Activated naive CD4-positive, alpha-beta T cell treated with anti-CD3 and anti-CD28 coated beads, Interleukin-2, amount 50 U/mL, for 24 hours (primary cell): Measurements from ENCODE around the gene C1orf116.

Source experiments
- H3K27ac Mint-ChIP-seq: one replicate; pipeline ENCODE4 v1.8.0; 2021; ENCODE audit warnings: mild to moderate bottlenecking, mixed read lengths
- H3K27me3 Mint-ChIP-seq: one replicate; pipeline ENCODE4 v1.8.0; 2021; ENCODE audit warnings: mixed read lengths
- H3K36me3 Mint-ChIP-seq: one replicate; pipeline ENCODE4 v1.8.0; 2021; ENCODE audit warnings: mixed read lengths
- H3K4me1 Mint-ChIP-seq: one replicate; pipeline ENCODE4 v1.8.0; 2021; ENCODE audit warnings: mixed read lengths
- H3K4me3 Mint-ChIP-seq: one replicate; pipeline ENCODE4 v1.8.0; 2021; ENCODE audit warnings: mild to moderate bottlenecking, mixed read lengths
- H3K9me3 Mint-ChIP-seq: one replicate; pipeline ENCODE4 v1.8.0; 2021; ENCODE audit warnings: mixed read lengths

C1orf116 gene

GRCh38 chr1:206978259-206978658 is 54.3 kb downstream of the C1orf116 start:
- H3K36me3 Mint-ChIP-seq: no peaks in the 10 kb centered on the region
- H3K9me3 Mint-ChIP-seq: no peaks in the 10 kb centered on the region
- no peaks in the 10 kb centered on the region for H3K4me1 Mint-ChIP-seq
- H3K27ac Mint-ChIP-seq: no peak overlapping the region
- no peaks in the 10 kb centered on the region for H3K27me3 Mint-ChIP-seq
- H3K4me3 Mint-ChIP-seq: no peak overlapping the region

GRCh38 chr1:206975306-206975705 is 57.2 kb downstream of the C1orf116 start:
- no peaks in the 10 kb centered on the region for H3K4me1 Mint-ChIP-seq
- H3K27ac Mint-ChIP-seq: no peak overlapping the region
- H3K36me3 Mint-ChIP-seq: no peaks in the 10 kb centered on the region
- H3K27me3 Mint-ChIP-seq: no peaks in the 10 kb centered on the region
- H3K4me3 Mint-ChIP-seq: no peak overlapping the region
- H3K9me3 Mint-ChIP-seq: no peaks in the 10 kb centered on the region

- H3K36me3 Mint-ChIP-seq: no peaks in the 10 kb centered on the region
- no peaks in the 10 kb centered on the region for H3K9me3 Mint-ChIP-seq
- H3K4me1 Mint-ChIP-seq: no peaks in the 10 kb centered on the region
- H3K4me3 Mint-ChIP-seq: no peak overlapping the region
- H3K27ac Mint-ChIP-seq: no peak overlapping the region
- no peaks in the 10 kb centered on the region for H3K27me3 Mint-ChIP-seq
Measured at GRCh38 chr1:206974140-206974539, 58.4 kb downstream of the C1orf116 start.

- peaks cover 13% of the 10 kb centered on the region for H3K4me1 Mint-ChIP-seq
- H3K36me3 Mint-ChIP-seq: no peaks in the 10 kb centered on the region
- no peaks in the 10 kb centered on the region for H3K27me3 Mint-ChIP-seq
- no peaks in the 10 kb centered on the region for H3K9me3 Mint-ChIP-seq
- H3K27ac Mint-ChIP-seq: no peak overlapping the region
- H3K4me3 Mint-ChIP-seq: no peak overlapping the region
Measured at GRCh38 chr1:206972728-206973127, 59.8 kb downstream of the C1orf116 start.

GRCh38 chr1:206971029-206971655 is 61.4 kb downstream of the C1orf116 start:
- no peaks in the 10 kb centered on the region for H3K9me3 Mint-ChIP-seq

GRCh38 chr1:206970446-206970845 is 62.1 kb downstream of the C1orf116 start, which contains the start of gene FCAMR:
FCAMR (minus strand) TSS chr1:206970460; CDS start chr1:206970125, 335 bp downstream.
- no peaks in the 10 kb centered on the region for H3K9me3 Mint-ChIP-seq
- H3K36me3 Mint-ChIP-seq: no peaks in the 10 kb centered on the region
- H3K27me3 Mint-ChIP-seq: no peaks in the 10 kb centered on the region
- H3K4me3 Mint-ChIP-seq: no peak within 1 kb of the TSS
- peaks cover 28% of the 10 kb centered on the region for H3K4me1 Mint-ChIP-seq
- no peak within 1 kb of the TSS for H3K27ac Mint-ChIP-seq

More at GRCh38 chr1:206971029-206971655, 61.4 kb downstream of the C1orf116 start:
- Mint-ChIP-seq H3K27me3 (no peaks in the 10 kb centered on the region), H3K36me3 (no peaks in the 10 kb centered on the region), H3K4me3 (no peak overlapping the region), H3K27ac (no peak overlapping the region), H3K4me1 (peaks cover 26% of the 10 kb centered on the region)

GRCh38 chr1:206969090-206969489 is 63.5 kb downstream of the C1orf116 start:
- H3K36me3 Mint-ChIP-seq: no peaks in the 10 kb centered on the region
- H3K27ac Mint-ChIP-seq: no peak overlapping the region
- H3K4me1 Mint-ChIP-seq: peaks cover 29% of the 10 kb centered on the region
- H3K9me3 Mint-ChIP-seq: no peaks in the 10 kb centered on the region
- no peaks in the 10 kb centered on the region for H3K27me3 Mint-ChIP-seq
- H3K4me3 Mint-ChIP-seq: no peak overlapping the region
